Measurements from ENCODE around the gene WDR7. TPM values are rescaled to one million over a fixed set of nuclear protein-coding genes. Genes with fewer than 3 reads are reported as not detected.

Gene WDR7
- total RNA-seq, 1 experiment from 2014 or later, result 11.5 TPM

GRCh38 chr18:56983275-56983992 is 332.3 kb downstream of the WDR7 start:
- H3K9me3 ChIP-seq (ENCODE audit: control insufficient read depth in 1 of 2, insufficient read depth in 1 of 2, low read depth in 1 of 2, low read length in 2 of 2), result no peaks in the 10 kb centered on the region
- no peak overlapping the region for H3K9ac ChIP-seq (ENCODE audit: low read length)
- H3K36me3 ChIP-seq (ENCODE audit: control insufficient read depth in 1 of 2, insufficient read depth in 2 of 2, low read length in 2 of 2), result no peaks in the 10 kb centered on the region
- no peaks in the 10 kb centered on the region for H3K9me2 ChIP-seq (ENCODE audit: insufficient read depth)
- H3K27me3 ChIP-seq (ENCODE audit: insufficient read depth, low read length), result no peaks in the 10 kb centered on the region
- no TSS peak for BruUV-seq (replicated peaks)
- H3K4me2 ChIP-seq (ENCODE audit: low read length), result no peak overlapping the region
- no peak overlapping the region for H2AFZ ChIP-seq (ENCODE audit: low read depth, low read length, poor library complexity, severe bottlenecking)
- RAD21 ChIA-PET (ENCODE audit: low non-redundant PET in 1 of 2, low total read pairs in 2 of 2, uncharacterized antibody in 2 of 2, unreplicated experiment in 2 of 2), result no interaction called here
- intact Hi-C loops (cut with micrococcal nuclease), result no loop called here
- H3K4me1 ChIP-seq (ENCODE audit: control insufficient read depth in 1 of 2, insufficient read depth in 2 of 2, low read length in 2 of 2), result no peaks in the 10 kb centered on the region
- no peak overlapping the region for H3K27ac ChIP-seq (ENCODE audit: low read depth, low read length)
- no peaks in the 10 kb centered on the region for H3K79me2 ChIP-seq (ENCODE audit: insufficient read depth, low read length)
- ATAC-seq, result no peak
- CTCF ChIA-PET, result no interaction called here
- DNase-seq (ENCODE audit: low read depth, low spot score), result no peak
- H3K4me3 ChIP-seq (replicated peaks in 1 of 2; ENCODE audit: low read depth in 1 of 2, low read length in 2 of 2), result no peak overlapping the region
- H4K20me1 ChIP-seq (ENCODE audit: insufficient read depth), result no peaks in the 10 kb centered on the region
- POLR2A ChIA-PET, result no interaction called here
- no peak for TF ChIP-seq ELF1 (IDR thresholded peaks at IDR 0.05; ENCODE audit: borderline replicate concordance, low read depth)
- TF ChIP-seq FOSL1 (IDR thresholded peaks at IDR 0.05; ENCODE audit: low read depth), result no peak
- TF ChIP-seq POLR2AphosphoS5 (IDR thresholded peaks at IDR 0.05; ENCODE audit: low read depth, low read length), result no peak
- TF ChIP-seq CEBPB (IDR thresholded peaks at IDR 0.05; ENCODE audit: low read depth), result no peak
- TF ChIP-seq JUND (IDR thresholded peaks at IDR 0.05), result no peak
- no peak for TF ChIP-seq ZBTB33 (IDR thresholded peaks at IDR 0.05; ENCODE audit: extremely low read depth, insufficient replicate concordance, low read length)
- no peak for TF ChIP-seq SP1 (IDR thresholded peaks at IDR 0.05; ENCODE audit: low read depth)
- no peak for TF ChIP-seq ZFX (IDR thresholded peaks at IDR 0.05)
- TF ChIP-seq REST (IDR thresholded peaks at IDR 0.05; ENCODE audit: low read depth), result no peak
- TF ChIP-seq CBX3 (IDR thresholded peaks at IDR 0.05; ENCODE audit: low read depth), result no peak
- no peak for TF ChIP-seq MAX (IDR thresholded peaks at IDR 0.05)
- TF ChIP-seq CTCF (IDR thresholded peaks at IDR 0.05 in 2 of 3, conservative IDR thresholded peaks at IDR 0.05 in 1 of 3; ENCODE audit: borderline replicate concordance in 1 of 3, insufficient read depth in 1 of 3, low read depth in 2 of 3, low read length in 2 of 3), result no peak
- TF ChIP-seq POLR2A (IDR thresholded peaks at IDR 0.05; ENCODE audit: borderline replicate concordance, extremely low read depth, insufficient read depth, insufficient read length), result no peak
- TF ChIP-seq SRF (IDR thresholded peaks at IDR 0.05; ENCODE audit: low read depth), result no peak
- TF ChIP-seq EZH2 (IDR thresholded peaks at IDR 0.05), result no peak
- no peak for TF ChIP-seq YY1 (IDR thresholded peaks at IDR 0.05; ENCODE audit: extremely low read depth, insufficient replicate concordance, low read depth, low read length)
- TF ChIP-seq RAD21 (IDR thresholded peaks at IDR 0.05; ENCODE audit: low read depth), result no peak
- TF ChIP-seq SIN3A (IDR thresholded peaks at IDR 0.05; ENCODE audit: low read depth), result no peak
